GM21381 (cell line): ENCODE results near the gene AGT.
"Not testable (repeated sequence)": the region's sequence is repeated elsewhere in the genome, so short reads cannot be mapped to it uniquely, and the experiment has no call there.

Experiments
- ATAC-seq: cut with Tn5 transposase; IDR thresholded peaks from one replicate; pipeline ENCODE4 v1.9.1; 2021; ENCODE audit warnings: mild to moderate bottlenecking, moderate library complexity; ENCODE audit not compliant: unreplicated experiment

Gene AGT

DNA sequence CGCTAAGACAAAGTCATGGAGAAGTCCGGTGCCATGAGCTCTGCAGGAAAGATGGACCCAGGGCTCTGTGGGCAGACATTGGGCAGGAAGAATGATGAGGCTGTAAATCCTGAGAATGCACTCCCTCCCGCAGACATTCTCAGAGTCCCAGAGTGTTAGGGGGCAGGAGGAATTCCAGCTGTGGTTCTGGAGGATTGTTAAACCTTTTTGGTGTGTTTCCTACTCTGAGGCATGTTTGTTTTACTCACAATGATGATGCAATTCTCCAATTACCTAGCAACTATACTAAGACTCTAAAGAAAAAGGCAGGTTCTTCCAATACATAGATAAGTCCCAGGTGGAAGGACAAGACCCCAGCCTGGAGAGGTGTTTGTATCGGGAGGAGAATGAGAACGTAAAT lies 30.5 kb upstream of the AGT start:
- no peak for ATAC-seq

DNA sequence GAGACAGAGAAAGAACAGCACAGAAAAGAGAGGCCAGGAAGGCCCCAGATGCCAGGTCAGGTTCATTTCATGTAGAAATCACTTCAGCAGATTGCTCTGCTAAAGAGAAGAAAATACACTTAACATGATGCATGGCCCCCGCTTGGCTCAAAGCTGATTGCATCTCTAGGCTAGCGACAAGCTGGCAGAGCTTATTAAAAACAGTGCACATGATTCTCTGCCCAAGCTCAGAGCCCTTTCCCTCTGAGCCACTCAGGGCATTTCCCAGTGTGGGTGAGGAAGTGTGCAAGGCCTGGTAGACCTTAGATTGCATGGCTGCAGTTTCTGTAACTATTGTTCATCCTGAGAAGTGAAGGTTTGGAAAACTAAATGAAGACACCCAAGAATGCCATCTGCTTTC lies 30.0 kb upstream of the AGT start:
- no peak for ATAC-seq

DNA sequence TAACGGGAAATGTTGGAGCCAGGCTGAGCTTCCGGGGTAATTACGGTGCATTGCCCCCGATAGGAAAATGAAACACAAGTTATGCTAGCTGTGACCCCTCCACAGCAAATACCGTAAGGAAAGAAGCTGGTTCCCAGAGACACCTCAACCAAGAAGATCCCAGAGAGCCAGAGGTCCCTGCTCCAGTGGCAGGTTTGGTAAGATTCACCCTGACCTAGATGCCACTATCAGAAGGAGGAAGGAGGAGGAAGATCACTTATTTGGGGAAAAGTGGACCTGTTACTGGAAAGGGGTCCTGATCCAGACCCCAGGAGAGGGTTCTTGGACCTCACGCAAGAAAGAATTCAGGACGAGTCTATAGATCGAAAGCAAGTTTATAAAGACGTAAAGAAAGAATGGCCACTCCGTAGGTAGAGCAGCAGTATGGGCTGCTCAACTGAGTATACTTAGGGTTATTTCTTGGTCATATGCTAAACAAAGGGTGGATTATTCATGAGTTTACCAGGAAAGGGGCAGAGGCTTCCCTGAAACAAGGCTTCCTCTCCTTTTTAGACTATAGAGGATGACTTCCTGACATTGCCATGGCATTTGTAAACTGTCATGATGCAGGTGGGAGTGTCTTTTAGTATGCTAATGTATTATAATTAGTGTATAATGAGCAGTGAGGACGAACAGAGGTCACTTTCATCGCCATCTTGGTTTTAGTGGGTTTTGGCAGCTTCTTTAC lies 25.8 kb upstream of the AGT start:
- ATAC-seq, result no peak

- no peak for ATAC-seq
These were observed 23.8 kb upstream of the AGT start for GRCh38 chr1:230737622-230738262.

- no peak for ATAC-seq
These were observed 21.5 kb upstream of the AGT start for GRCh38 chr1:230735447-230735846.

DNA sequence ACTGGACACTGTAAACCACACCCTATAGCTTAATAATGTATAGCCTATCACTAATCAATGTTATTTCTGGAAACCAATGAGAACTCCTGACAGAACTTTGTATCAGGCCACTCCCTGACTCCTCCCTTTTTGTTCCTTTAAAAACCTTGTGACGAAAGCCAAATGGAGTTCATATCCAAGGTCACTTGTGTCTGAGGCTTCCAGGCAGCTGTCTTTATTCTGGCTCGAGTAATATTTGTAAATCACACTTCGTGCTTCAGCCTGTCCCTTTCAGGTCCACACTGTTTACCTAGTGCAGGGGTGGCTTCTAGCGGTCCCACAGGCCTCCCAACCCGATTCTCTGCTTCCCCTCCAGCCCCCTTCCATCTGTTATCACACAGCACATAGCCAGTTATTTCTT lies 17.1 kb upstream of the AGT start:
- ATAC-seq, result no peak

DNA sequence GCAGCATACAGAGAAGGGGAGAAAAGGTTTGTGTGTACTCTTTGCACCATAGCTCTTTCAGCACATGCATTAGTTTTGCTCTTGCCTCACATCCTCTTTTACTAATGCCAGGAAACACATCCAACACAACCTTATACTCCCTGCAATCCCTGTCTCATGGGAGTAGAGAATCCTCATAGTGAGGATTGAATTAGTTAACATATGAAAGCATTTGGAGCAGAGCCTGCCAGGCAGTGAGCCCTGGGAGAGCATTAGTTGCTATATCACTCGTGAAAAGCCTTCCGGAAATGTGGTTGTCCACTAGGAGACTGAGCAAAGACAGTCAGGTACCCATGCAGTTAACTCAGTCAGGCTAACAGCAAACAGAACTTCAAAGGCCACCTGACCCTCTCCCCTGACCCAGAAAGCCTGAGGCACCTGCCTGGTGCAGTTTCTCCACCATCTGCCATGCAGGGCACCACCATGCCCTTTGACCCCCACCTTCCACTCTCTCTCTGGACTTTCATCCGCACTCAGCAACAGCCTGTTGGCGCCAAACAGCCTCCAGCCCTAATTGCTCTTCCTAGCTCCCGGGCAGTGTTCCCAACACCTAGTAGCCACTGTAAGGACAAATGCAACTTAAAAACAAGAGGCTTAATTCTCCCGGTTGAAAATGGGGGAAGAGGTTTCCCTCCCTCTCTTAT lies 14.9 kb upstream of the AGT start:
- no peak for ATAC-seq

DNA sequence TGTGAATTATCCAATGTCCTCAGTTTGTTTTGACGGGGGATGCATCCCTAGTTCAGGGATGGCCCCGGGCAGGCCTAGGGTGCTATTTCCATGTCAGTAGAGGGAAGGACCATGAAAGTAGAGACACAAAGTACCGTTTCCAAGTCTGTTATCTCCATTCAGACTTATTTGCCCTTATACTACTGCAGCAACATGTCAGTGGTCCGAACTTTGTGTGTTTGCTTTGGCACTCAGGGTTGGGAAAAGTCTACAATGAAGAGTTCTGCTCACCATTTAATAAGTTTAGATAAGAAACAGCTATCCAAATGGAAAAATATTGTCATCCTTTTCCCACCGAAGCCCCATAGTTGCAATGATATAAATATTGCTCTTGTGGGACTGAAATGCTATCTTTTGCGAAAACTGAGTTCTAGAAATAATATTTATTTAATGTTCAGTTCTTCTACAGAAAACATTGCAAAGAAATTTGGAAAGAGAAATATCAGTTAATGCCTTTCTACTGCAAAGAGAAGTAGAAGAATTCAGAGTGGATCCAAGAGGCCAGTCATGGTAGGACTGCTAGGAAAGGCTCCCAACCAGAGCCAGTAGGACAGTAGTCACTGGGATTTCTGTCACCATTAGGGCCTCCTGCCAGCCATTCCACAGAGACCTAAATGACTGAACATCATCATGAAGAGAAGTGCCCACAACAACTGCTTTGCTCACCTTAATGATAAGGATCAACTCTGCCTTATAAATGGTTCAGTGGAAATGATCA lies 11.5 kb upstream of the AGT start:
- no peak for ATAC-seq

DNA sequence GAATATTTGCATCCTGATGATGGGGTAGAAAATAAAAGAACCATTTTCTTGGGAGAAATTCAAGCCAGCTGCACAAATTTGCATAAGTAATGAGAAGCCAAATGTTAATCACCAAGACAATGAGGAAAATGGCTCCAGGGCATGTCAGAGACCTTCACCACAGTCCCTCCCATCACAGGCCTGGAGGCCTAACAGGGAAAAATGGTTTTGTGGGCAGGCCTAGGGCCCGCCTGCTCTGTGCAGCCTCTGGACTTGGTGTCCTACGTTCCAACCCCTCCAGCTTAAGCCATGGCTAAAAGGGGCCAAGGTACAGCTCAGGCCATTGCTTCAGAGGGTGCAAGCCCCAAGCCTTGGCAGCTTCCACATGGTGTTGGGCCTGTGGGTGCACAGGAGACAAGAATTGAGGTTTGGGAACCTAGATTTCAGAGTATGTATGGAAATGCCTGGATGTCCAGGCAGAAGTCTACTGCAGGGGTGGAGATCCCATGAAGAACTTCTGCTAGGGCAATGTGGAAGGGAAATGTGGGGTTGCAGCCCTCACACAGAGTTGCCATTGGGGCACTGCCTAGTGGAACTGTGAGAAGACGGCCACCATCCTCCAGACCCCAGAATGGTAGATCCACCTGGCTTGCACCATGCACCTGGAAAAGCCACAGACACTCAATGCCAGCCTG lies 8.1 kb upstream of the AGT start:
- not testable (repeated sequence) for ATAC-seq

DNA sequence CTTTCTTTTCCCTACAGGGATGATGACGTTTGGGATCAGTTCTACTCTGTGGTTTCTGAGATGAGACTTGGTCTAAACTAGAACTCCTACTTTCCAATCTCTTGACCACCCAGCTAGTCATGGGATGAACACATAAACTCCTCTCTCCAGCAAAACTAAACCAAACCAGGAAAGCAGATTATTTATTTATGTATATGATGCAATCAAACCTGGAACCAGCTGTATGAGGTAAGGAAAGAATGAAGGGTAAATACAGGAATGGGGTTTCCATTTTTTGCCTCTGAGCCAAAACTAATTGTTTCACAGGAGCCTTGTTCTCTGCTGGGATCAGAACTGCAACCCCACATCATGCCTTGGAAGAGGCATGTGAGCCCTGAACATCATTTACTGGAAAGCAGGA lies 3.3 kb upstream of the AGT start:
- ATAC-seq, result no peak

DNA sequence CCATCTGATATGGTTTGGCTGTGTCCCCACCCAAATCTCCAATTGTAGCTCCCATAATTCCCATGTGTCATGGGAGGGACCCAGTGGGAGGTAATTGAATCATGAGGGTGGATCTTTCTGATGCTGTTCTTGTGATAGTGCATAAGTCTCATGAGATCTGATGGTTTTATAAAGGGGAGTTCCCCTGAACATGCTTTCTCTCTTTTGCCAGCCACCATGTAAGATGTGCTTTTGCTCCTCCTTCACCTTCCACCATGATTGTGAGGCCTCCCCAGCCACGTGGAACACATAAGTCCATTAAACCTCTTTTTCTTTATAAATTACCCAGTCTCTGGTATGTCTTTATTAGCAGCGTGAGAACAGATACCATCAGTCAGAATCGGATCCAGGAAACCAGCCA lies 2.5 kb upstream of the AGT start:
- ATAC-seq, result not testable (repeated sequence)

DNA sequence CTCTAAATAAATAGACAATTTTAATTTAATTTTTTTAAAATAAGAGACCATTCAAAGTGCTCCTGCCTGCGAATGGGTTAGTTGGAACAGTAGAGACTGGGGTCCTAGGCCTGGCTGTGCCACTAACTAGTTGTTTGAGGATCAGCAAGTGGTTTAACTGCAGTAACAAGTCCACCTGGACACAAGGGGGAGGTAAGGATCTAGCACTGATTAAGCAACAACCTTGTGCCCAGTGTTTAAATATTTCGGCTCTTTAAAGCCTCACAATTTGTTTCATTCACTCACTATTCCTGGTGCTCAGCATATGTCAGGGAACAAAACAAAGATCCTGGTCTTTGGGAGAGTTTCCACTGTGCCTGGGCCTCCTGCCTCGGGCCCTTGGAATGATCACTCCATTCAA lies 1.6 kb upstream of the AGT start:
- no peak for ATAC-seq

GRCh38 chr1:230713547-230713914 lies 391 bp downstream of the AGT start:
- ATAC-seq, result no peak

DNA sequence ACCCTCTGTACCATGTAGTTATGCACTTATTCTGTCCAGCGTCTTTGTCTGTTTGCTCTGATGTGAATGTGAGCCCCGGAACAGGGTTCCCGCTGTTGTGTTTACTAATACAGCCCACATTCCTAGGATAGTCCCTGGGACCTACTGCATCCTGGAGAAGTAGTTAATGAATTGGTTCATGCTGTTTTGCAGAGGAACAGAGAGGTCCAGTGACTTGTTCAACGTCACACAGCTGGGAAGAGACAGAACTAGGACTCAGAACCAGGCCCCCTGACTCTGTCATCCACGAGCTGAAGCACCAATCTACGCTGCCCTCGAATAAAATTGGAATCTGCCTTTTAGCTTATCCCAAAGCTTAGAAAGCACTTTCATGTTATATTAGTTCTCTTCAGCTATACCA lies 784 bp downstream of the AGT start:
- ATAC-seq, result no peak

DNA sequence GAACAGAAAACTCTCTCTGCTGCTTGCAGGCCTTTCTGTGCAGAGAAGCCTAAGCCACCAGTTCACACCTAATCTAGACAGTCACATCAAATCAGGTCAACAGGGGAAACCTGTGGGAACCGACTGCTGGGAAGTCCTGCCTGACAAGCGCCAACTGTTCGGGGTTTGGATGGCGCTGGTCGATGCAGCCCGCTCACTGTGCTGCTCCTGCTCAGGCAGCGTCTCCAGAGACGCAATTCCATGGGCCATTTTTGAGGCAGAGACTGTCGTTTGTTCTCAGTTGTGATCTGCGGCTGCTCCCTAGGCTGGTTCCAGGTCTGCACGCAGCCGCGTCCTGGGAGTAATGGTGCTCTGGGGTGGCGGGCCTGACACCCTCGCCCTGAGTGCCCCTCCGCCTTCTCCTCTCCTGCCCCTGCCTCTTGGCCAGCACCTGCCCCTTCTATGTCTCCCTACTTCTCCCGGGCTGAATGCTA lies 1.4 kb downstream of the AGT start:
- ATAC-seq, result no peak

- ATAC-seq, result no peak
These were observed 2.7 kb downstream of the AGT start for GRCh38 chr1:230711245-230711644.

DNA sequence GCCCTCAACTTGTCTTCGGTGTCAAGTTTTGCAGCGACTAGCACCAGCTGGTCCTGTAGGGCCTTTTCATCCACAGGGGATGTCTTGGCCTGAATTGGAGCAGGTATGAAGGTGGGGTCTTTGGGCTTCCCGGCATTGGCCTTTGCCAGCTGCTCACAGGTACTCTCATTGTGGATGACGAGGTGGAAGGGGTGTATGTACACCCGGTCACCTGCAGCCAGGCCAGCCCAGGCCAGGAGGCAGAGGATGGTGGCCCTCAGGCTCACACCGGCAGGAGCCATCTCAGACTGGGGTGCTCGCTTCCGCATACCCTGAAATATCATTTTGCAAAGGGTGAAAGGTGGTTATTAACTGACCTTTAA lies 3.4 kb downstream of the AGT start:
- no peak for ATAC-seq

DNA sequence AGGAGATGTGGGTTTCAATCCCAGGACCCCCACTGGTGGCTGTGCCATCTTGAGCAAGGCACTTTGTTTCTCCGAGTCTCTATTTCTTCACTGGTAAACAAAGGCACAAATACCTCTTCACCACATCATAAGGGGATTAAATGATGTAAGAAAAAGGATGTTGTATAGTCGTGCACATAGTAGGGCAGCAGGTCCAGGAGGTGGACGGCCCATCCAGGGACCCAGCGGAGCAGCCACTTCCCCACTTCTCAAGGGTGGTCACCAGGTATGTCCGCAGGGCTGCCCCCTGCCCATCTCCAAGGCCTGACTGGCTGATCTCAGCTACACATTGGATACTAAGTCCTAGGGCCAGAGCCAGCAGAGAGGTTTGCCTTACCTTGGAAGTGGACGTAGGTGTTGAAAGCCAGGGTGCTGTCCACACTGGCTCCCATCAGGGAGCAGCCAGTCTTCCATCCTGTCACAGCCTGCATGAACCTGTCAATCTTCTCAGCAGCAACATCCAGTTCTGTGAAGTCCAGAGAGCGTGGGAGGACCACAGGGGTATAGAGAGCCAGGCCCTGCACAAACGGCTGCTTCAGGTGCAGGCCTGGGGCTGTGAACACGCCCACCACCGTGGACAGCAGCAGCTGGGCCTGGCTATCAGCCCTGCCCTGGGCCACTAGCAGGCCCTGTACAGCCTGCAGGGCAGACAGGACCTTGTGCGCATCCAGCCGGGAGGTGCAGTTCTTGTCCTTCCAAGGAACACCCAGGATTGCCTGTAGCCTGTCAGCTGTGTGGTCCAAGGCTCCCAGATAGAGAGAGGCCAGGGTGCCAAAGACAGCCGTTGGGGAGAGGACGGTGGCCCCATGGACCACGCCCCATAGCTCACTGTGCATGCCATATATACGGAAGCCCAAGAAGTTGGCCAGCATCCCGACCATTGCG lies 4.0 kb downstream of the AGT start:
- ATAC-seq, result no peak

GRCh38 chr1:230708631-230709580 lies 5.0 kb downstream of the AGT start:
- ATAC-seq, result no peak
